HL-60/S4 treated with phorbol 12-myristate 13-acetate at 8.2 ng/mL for 4 days and 3 days (cell line): ENCODE results near the gene PDE4B.

ENCODE experiments used
- in situ Hi-C: fragments of 300-500 bp; cut with MboI; formaldehyde crosslinking; loops from 2 replicates; pipeline ENCODE4 v1.15.0; 2022; ENCODE audit warnings: low sequenced_read_pairs

The PDE4B gene

DNA sequence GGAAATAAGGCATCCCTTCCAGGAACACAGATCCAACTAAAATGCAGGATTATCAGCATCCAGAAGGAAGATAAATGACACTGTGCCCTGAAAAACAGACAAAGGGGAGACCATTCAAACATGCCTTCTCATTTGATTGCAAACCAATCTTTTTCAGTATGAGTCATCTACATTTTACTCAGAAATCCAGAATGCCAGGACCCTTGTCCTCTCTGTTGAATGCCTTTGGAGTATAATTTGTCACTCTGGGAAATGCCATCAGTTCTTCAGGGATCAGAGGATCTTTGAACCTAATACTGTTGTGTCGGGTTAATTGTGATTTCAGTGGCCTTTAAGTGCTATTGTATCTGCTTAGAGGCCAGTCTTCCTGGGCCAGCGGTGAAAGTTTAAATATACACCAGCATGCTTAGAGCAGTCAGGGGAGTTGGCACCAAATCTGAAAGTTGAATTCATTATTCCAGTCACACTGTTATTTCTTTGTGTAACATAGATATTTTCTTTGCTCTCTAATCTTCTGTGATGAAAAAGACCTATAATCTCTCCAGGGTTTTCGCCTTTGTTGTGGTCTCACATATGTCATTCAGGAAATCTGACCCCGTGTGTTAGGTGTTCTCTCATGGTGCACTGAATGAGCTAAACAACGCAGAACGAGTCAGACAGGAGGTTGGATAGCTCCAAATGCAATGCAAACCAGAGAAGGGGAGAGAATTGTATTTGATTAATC is 376.4 kb downstream of the PDE4B start:
- in situ Hi-C loops: no loop called here

GRCh38 chr1:66172272-66172671 is 379.6 kb downstream of the PDE4B start:
- in situ Hi-C loops: no loop called here

DNA sequence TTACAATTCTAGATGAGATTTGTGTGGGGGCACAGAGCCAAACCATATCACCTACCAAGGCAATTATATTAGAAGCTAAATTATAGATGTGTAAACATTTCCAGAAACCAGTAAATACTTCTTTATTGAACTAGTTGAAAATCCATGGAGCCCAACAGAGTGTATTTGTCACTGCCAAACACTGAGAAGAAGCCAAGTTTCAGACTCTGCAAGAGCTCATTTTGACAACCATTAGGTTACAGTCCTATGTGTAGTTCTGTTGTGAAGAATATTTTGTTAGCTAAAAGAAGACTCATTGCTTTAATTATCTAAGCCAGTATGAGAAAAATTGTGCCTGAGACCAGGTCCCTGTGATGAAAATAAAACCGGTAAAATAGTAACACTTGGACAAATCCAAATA is 382.4 kb downstream of the PDE4B start:
- in situ Hi-C loops: no loop called here

DNA sequence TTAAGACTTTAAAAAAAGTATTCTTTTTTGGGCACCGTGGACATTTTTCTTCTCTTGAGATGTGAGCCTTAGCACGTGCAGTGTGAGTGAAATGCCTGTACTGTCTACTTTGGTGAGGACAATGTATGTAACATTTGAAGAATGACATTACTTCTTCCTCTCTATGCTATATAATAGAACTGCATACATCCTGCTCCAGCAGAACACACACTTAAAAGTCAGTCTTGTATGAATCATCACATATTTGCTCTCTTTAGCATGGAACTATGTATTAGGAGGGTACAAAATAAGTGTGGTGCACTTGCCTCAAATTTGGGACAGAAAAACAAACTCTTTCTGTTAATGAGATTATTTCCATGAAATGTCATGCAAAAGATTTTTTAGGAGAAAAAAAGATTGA is 382.9 kb downstream of the PDE4B start:
- in situ Hi-C loops: no loop called here

DNA sequence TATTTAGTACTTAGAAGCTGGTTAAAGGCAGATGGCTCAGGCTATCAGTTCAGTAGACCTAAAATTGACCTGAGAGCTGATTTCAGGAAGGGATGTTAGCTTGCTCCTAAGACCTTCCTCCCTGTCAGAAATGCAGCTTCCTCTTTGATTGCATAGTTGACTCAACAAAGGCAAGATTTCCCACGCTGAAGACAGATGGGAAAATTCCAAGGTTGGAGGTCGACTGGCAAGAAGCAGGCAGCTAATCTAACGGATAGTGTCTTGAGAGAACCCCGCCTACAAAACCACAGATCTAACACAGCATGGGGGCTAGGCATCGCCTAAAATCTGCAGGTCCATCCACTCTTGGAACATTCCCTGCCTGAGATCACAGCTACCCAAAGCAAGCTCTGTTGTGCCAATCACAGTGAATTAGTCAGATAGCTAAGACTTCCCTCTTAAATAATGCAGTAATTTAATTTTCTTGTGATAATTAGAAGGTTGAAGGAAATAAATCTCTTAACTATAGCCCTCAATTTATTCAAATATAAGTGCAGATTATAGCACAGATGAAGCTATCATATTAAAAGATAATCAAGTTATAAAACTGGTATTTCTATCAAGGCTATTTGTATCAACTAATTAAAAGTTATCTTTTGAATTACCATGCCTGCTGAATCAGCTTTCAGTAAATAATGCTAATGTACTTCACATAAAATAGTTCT is 383.5 kb downstream of the PDE4B start:
- in situ Hi-C loops: no loop called here

- in situ Hi-C loops: no loop called here
Measured at GRCh38 chr1:66176832-66177231, 384.1 kb downstream of the PDE4B start.

DNA sequence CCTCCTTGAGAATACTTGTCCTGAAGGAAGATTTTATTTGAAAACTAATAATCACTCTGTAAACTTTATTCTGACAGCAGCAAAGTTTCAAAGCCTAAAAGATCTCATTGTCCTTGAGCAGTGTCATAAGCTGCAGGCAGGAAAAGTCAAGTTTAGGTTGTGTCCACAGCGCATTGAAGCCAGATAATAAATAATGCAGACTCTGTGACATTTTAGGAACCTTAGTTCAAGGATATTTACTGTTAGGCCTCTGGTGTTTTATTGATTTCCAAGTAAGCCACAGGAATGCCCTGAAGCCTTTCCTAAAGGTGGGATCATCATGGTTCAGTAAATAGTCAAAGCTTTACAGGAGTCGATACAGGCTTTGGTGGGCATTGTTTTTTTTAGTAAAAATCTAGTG is 384.8 kb downstream of the PDE4B start:
- in situ Hi-C loops: no loop called here

GRCh38 chr1:66182026-66182425 is 389.3 kb downstream of the PDE4B start:
- in situ Hi-C loops: no loop called here

DNA sequence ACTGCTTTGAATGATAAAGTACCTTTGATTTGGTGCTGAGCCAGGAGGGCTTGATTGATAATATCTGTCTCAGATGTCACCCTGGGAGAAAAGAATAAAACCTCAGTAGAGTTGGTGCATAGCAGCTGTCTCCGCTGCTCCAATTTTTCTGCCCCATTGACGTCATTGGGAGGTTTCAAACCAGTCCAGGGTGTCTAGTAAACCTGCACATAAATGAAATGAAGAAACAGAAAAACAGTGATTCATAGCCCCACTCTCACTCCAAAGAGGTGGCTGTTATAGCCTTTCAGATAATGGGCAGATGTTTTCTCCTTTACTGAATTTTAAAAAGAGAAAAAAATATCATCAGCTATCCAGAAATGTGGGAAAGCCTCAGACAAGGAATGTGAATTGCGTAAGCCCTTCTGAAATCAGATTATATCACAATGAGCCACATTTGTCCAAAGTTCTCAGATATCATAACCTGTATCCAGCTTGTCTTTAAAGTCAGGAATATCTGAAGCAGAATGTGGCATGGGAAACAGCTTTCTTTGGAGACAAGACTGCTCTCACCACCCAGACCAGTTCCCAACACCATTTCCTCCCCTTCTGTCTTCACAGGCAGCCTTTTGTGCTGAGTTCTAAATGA is 390.0 kb downstream of the PDE4B start:
- in situ Hi-C loops: no loop called here

DNA sequence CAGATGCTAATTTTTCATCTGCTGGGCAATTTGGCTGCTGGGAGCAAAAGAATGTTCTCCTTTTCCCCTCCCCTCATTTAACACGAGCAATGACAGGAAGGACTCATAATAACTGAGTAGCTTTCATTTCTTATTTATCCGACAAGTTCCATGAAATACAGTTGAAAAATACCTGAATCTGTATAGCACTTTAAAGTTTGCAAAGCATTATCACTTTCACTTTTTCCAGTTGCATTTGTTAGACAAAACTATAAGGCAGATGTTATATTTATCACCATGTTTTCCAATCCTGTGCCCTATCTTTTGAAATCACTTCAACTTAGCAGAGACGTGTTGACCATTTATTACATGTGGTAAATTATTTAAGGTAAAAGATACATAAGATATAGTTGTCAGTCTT is 390.7 kb downstream of the PDE4B start:
- in situ Hi-C loops: no loop called here

DNA sequence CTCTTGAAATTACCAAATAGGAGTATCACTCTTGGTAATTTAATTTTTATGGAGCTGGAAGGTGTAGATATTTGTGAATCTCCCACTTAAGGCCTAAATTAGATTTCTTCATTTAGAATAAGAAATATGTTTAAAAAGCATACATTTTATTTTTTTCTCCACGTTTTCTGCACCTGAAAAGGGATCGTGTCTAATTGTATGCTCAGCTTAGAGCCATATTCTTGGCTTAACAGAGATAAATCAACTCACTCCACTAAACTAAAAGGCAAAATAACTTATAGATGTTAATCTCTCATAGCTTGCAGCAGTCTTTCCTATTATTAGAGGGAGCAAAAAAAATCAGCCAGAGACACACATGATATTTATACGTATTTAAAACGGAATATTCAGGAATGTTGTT is 404.4 kb downstream of the PDE4B start:
- in situ Hi-C loops: no loop called here

GRCh38 chr1:66197785-66198184 is 405.1 kb downstream of the PDE4B start:
- in situ Hi-C loops: no loop called here

DNA sequence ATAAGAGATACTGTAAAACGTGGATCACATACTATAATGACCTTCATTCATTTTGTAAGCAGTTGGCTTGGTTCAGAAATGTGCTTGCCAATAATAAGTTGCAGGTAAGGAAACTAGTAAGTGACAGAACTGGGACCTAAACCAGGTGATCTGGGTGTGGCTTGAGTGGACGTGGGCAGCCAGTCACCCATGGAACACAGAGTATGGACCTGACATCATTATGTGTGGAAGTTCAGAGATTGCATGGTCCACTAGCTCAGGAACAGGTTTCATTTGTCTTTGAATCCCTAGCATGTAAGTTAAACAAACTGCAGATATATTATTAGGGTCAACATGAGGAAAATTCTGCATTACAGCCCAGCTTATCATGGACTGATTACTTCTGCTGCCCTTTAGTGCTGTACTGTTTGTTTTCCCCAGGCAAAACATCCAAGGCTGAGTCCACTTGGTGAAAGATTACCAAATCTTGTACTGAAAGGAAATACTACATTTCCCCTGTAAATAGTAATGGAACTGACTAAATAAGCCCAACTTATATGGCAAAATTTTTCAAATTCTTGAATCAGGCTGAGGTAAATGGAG is 414.0 kb downstream of the PDE4B start:
- in situ Hi-C loops: no loop called here

- in situ Hi-C loops: no loop called here
Measured at GRCh38 chr1:66207484-66207883, 414.8 kb downstream of the PDE4B start.

DNA sequence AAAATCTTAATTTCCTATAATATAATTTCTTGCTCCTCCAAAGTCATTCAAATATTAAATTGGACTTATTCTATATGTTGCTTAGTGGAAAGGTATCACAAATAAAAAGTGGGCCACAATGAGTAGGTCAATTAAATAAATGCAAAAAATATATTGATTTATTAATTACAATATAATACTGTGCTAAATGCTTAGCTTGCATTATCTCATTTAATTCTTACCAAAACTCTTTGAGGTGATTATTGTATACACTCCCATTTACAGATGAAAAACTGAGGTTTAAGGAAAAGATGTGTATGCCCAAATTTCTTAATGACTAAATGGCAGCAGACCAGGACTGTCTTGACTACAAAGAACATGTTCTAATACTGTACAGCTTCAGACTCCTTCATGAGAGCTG is 415.9 kb downstream of the PDE4B start:
- in situ Hi-C loops: no loop called here

DNA sequence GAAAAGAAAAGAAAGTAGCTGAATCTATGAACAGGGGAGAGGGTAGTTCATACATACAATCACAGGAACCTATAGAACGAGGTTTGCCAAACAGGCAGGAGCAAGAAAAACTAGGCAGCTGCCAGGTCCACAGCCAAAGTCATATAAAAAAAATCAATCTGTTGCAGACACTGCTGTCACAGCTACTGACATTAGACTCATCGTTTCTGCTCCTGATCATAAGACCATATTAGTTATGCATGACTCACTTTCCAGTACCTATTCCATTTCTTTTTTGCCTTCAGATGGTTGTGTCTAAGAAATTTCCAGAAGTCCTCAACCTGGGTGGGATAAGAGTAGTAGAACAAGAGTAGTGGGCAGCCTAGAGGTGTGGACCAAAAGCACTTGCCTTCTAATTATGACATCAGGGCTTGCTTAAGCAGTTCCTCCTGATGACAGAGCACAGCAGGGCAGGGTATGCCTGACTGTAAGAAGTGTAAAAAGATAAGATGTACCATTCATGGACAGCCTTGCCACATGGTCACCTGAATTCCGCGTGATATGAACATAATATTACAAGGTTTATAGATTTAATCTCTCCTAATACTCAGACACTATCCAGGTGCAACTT is 418.0 kb downstream of the PDE4B start:
- in situ Hi-C loops: no loop called here

- in situ Hi-C loops: no loop called here
Measured at GRCh38 chr1:66211521-66211920, 418.8 kb downstream of the PDE4B start.

DNA sequence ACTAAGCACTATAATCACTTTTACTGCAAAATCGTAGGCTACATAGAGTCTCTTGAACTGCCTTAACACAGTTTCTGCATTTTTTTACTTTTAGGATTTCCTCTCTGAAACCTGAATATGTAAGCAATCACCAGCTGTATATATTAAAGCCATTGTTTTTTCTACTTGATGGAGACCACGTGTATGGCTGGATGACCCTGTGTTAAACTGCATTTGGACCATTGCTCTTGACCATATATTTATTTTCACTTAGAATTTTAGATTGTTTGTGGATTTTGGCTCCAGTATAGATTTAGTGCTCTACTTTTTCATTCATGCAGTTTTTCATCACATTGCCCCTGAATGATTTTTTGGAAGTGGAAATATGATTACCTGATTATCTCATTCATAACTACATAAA is 420.8 kb downstream of the PDE4B start:
- in situ Hi-C loops: no loop called here

DNA sequence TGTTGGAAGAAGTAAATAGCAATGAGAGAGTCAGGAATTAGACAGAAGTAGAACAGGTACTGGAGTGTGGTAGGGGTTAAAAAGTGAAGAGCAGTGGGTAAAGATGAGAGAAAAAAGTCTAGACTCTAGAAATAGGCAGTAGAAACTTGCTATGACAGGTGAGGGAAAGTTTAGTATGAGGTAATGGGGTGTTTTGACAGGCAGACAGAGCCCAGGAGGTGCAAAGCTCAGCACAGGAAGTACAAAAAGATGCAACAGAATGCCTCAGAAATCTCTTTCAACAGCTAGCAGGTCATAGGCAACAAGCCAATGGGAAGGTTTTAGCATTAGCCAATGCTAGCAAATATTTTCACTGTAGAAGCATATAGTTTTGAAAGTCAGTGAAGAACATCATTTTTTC is 422.2 kb downstream of the PDE4B start:
- in situ Hi-C loops: no loop called here

DNA sequence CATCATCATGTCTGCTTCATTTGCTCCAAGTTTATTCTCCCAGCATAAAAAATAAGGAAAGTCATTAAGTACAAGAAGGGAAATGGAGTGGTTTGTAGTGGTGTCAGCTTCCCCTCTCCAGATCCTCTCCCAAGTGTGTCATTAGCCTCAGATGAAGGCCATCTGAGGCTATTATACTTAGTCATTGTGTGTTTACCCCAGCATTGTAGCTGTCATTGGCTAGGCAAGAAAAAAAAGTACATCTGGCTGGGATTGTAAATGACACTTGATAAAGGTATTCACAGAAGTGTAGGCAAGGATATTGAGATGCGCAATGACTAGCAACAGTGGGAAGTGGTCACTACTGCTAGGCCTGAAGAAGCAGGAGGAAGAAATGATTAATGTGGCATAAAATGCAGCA is 424.3 kb downstream of the PDE4B start:
- in situ Hi-C loops: no loop called here

- in situ Hi-C loops: no loop called here
Measured at GRCh38 chr1:66217561-66217960, 424.9 kb downstream of the PDE4B start.
